Karpas-422 (cell line): ENCODE measurements around the gene SLC25A51. TPM values are rescaled to one million over a fixed set of nuclear protein-coding genes. Genes with fewer than 3 reads are reported as not detected.

Source experiments
- DNase-seq: peaks from one replicate; pipeline ENCODE4 v3.0.0-alpha.2; 2015
- H2AFZ ChIP-seq: fragments of 200-600 bp; sonication (generic); 2 replicates; pipeline ENCODE4 v1.6.1; 2014; ENCODE audit warnings: antibody characterized with exemption, low read length, mixed read lengths
- H3K27ac ChIP-seq: fragments of 200-600 bp; sonication (generic); 2 replicates; pipeline ENCODE4 v1.5.1; 2014; ENCODE audit warnings: mild to moderate bottlenecking, low read length, moderate library complexity
- H3K27me3 ChIP-seq: fragments of 200-600 bp; sonication (generic); 2 replicates; pipeline ENCODE4 v1.6.1; 2014; ENCODE audit warnings: low read length, mixed read lengths
- H3K36me3 ChIP-seq: fragments of 200-600 bp; sonication (generic); 2 replicates; pipeline ENCODE4 v1.6.1; 2014; ENCODE audit warnings: low read length, mixed read lengths; ENCODE audit not compliant: insufficient read depth
- H3K4me1 ChIP-seq: fragments of 200-600 bp; sonication (generic); 2 replicates; pipeline ENCODE4 v1.6.1; 2014; ENCODE audit warnings: mild to moderate bottlenecking, low read length, mixed read lengths
- H3K4me2 ChIP-seq: fragments of 200-600 bp; sonication (generic); 2 replicates; pipeline ENCODE4 v1.6.1; 2014; ENCODE audit warnings: low read length, low read depth, mild to moderate bottlenecking; ENCODE audit not compliant: poor library complexity, severe bottlenecking
- H3K4me3 ChIP-seq: fragments of 200-600 bp; sonication (generic); 2 replicates; pipeline ENCODE4 v1.5.1; 2014; ENCODE audit warnings: mild to moderate bottlenecking, antibody characterized with exemption, low read length, mixed read lengths
- H3K79me2 ChIP-seq: fragments of 200-600 bp; sonication (generic); 2 replicates; pipeline ENCODE4 v1.6.1; 2014; ENCODE audit warnings: mild to moderate bottlenecking, low read length, mixed read lengths
- H3K9ac ChIP-seq: fragments of 200-600 bp; sonication (generic); 2 replicates; pipeline ENCODE4 v1.6.0; 2014; ENCODE audit warnings: low read length
- H3K9me2 ChIP-seq: fragments of 200-600 bp; sonication (generic), shearing (Covaris generic); replicated peaks from 2 replicates; pipeline ENCODE4 v1.6.0; 2014; ENCODE audit warnings: mild to moderate bottlenecking, low read length, moderate library complexity; ENCODE audit not compliant: insufficient read depth
- H3K9me3 ChIP-seq: fragments of 300-700, 200-600 bp; sonication (generic); 2 replicates; pipeline ENCODE4 v1.6.1; 2014; ENCODE audit warnings: low read length, mixed read lengths
- H4K20me1 ChIP-seq: fragments of 200-600 bp; sonication (generic); 2 replicates; pipeline ENCODE4 v1.6.1; 2014; ENCODE audit warnings: mild to moderate bottlenecking, antibody characterized with exemption, low read length, low read depth; ENCODE audit not compliant: insufficient read depth
- total RNA-seq: library from RNA; depleted of rRNA; stranded (reverse); fragments of >200 nt; shearing (Covaris generic); gene quantifications from 2 replicates; pipeline ENCODE4 v1.2.3, GENCODE V29; 2014; ENCODE audit warnings: low replicate concordance

SLC25A51 gene
- total RNA-seq, 1 experiment from 2014 or later = 44.2 TPM

DNA sequence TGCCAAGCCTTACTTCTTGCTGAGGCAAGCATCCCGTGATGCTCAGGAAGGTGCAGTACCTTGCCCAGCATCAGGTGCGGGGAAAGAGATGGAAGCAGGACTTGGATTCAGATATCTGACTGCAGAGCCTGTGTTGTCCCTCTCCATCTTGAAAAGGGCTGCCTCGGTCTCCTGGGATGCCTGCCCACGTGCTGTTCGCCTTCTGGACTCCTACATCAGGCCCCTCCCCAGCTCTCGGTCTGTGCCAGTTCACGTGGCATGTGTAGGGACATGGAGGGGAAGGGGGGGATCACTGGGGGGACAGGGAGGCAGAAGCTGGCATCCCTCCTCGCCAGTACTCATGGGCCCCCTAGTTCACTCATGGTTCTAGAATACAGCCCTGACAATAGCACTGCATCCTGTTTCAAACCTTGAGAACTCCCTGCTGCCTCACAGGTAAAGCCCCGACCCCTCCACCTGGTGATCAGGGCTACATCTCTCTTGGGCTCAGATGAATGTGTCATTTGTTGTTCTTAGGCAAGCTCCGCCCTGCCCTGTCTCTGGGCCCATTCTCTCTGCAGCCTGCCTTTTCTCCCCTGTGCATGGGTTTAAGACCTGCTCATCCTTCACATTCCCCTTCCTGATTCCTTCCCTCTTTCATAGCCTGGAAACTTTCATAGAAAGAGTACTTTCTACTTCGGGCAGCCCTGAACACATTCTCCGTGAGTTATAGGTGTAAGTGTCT, 38.9 kb upstream of the SLC25A51 start:
- Histone ChIP-seq H3K9me2 (no peaks in the 10 kb centered on the region), H3K79me2 (no peaks in the 10 kb centered on the region), H2AFZ (no peak overlapping the region), H3K36me3 (peaks cover 2% of the 10 kb centered on the region; the same call in 1 of the 2 replicates), H3K9me3 (no peaks in the 10 kb centered on the region), H3K27ac (peak overlapping the region; percentile 22), H4K20me1 (peaks cover 11% of the 10 kb centered on the region; the same call in 1 of the 2 replicates), H3K27me3 (no peaks in the 10 kb centered on the region), H3K4me2 (no peak overlapping the region), H3K4me1 (peaks cover 61% of the 10 kb centered on the region), H3K4me3 (no peak overlapping the region), H3K9ac (no peak overlapping the region)
- DNase-seq = no peak

DNA sequence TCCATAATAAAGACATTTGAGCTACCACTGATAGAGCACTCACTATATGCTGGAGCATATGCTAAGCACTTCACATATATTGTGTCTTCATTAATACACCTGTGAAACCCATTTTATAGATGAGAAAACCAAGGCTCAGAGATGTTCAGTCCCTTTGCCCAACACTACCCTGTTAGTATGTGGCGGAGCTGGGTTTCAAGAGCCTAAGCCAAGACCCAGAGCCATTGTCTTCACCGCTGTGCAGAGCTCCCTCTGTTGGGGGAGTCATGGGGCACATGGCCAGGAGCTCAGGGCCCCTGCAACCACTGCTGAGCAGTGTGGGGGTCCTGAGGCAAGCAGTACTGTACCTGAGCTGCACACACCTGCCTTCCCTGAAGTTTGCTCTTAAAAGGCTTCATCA, 37.3 kb upstream of the SLC25A51 start:
- H3K79me2 ChIP-seq = no peaks in the 10 kb centered on the region
- H3K36me3 ChIP-seq = no peaks in the 10 kb centered on the region
- H3K4me1 ChIP-seq = peaks cover 45% of the 10 kb centered on the region
- H3K9ac ChIP-seq = no peak overlapping the region
- no peak overlapping the region for H3K4me2 ChIP-seq
- no peaks in the 10 kb centered on the region for H3K9me2 ChIP-seq
- H4K20me1 ChIP-seq = 0 out of 2 replicates have a peak, but pooled peaks cover 3% of the 10 kb centered on the region
- H3K9me3 ChIP-seq = no peaks in the 10 kb centered on the region
- H3K4me3 ChIP-seq = no peak overlapping the region
- no peak overlapping the region for H3K27ac ChIP-seq
- peak; percentile 53 for DNase-seq
- H3K27me3 ChIP-seq = no peaks in the 10 kb centered on the region
- no peak overlapping the region for H2AFZ ChIP-seq

DNA sequence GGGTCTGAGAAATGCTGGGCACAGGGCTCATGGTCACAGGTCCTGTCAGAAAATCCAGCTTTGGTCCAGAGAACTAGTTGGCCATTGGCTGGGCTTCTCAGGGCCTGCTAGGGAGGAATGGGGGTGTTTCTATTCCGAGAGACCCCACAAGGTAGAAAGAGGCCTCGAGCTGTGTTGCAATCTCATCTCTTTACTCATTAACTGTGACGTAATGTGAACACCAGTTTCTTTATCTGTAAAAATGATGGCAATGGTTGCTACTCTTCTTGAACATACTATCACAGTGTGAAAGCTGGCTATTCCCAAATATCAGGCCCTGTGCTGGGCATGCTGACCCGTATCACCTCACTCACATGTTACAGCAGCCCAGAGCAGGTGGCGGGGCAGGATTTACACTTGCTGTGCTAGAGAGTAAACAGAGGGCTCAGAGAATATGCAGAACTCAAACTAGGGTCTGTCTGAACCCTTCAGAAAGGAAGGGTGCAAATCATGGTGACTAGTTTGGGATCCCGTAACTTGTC, 35.7 kb upstream of the SLC25A51 start:
- H3K9me2 ChIP-seq = no peaks in the 10 kb centered on the region
- H3K4me1 ChIP-seq = peaks cover 29% of the 10 kb centered on the region
- no peak overlapping the region for H3K4me2 ChIP-seq
- H3K9ac ChIP-seq = no peak overlapping the region
- no peak for DNase-seq
- no peaks in the 10 kb centered on the region for H3K27me3 ChIP-seq
- no peaks in the 10 kb centered on the region for H3K79me2 ChIP-seq
- H3K9me3 ChIP-seq = no peaks in the 10 kb centered on the region
- H3K27ac ChIP-seq = no peak overlapping the region
- no peak overlapping the region for H2AFZ ChIP-seq
- no peak overlapping the region for H3K4me3 ChIP-seq
- H4K20me1 ChIP-seq = 0 out of 2 replicates have a peak, but pooled peaks cover under 1% of the 10 kb centered on the region
- no peaks in the 10 kb centered on the region for H3K36me3 ChIP-seq

DNA sequence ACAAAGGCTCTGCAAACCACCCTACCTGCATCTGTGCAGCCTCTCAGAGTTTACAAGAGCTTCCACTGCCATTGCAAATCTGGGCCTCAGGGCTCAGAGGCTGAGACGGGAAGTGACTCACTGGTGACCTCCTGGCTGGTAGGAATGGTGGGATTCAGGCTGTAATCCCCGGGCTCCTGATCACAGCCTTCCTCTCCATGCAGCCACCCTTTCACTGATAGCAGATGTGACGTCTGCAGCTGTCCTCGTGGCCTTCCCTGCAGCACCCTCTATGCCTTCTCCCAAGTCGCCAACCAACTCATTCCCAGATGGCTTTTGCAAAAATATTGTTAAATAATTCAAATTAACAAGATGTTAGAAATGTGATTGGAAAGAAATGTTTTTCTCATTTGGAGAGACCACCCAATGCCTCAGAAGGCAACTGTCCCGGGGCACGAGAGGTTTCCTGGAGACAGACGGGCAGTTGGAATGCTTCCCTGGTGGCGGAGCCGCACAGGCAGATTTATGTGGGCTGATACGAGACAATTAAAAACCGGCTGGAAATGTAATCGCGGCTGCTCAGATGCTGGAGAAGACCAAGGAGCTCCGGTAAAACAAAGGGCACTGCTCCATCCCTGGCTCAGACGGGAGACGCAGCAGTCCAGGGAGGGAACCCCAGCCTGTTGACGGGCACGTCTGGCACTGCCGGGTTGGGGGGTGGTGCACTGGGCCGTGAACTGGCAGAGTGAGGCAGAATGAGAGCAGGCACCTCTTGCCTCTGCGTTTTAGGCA, 34.4 kb upstream of the SLC25A51 start:
- Histone ChIP-seq H3K36me3 (no peaks in the 10 kb centered on the region), H3K9ac (no peak overlapping the region), H3K4me1 (peaks cover 16% of the 10 kb centered on the region), H3K9me2 (no peaks in the 10 kb centered on the region), H4K20me1 (no peaks in the 10 kb centered on the region), H3K27me3 (no peaks in the 10 kb centered on the region), H3K9me3 (no peaks in the 10 kb centered on the region), H3K79me2 (0 out of 2 replicates have a peak, but pooled peaks cover 3% of the 10 kb centered on the region), H3K27ac (no peak overlapping the region), H2AFZ (no peak overlapping the region), H3K4me2 (no peak overlapping the region), H3K4me3 (no peak overlapping the region)
- DNase-seq = no peak

DNA sequence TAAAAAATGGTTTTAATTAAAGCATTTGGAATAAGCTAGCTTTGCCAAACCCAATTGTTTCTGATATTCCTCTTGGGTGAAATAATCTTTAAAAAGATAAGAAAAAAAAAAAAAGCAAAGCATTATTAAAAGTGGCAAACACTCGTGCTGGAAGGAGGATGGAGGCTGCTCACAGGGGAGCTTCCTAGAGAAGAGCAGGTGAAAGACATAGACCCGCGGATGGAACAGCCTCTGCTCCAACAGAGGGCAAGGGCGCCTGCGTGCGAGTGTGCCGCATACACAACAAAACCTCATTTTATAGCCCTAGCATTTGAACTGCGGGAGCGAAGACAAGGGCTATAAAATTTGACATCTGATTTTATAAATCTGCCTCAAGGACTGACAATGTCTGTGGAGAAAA, 33.4 kb upstream of the SLC25A51 start:
- H3K4me2 ChIP-seq = no peak overlapping the region
- no peak overlapping the region for H3K9ac ChIP-seq
- no peak overlapping the region for H3K4me3 ChIP-seq
- no peak overlapping the region for H3K27ac ChIP-seq
- H3K27me3 ChIP-seq = no peaks in the 10 kb centered on the region
- peaks cover 11% of the 10 kb centered on the region for H3K4me1 ChIP-seq
- no peaks in the 10 kb centered on the region for H4K20me1 ChIP-seq
- H3K36me3 ChIP-seq = no peaks in the 10 kb centered on the region
- H3K79me2 ChIP-seq = 0 out of 2 replicates have a peak, but pooled peaks cover 3% of the 10 kb centered on the region
- no peaks in the 10 kb centered on the region for H3K9me3 ChIP-seq
- no peak for DNase-seq
- H3K9me2 ChIP-seq = no peaks in the 10 kb centered on the region
- no peak overlapping the region for H2AFZ ChIP-seq

DNA sequence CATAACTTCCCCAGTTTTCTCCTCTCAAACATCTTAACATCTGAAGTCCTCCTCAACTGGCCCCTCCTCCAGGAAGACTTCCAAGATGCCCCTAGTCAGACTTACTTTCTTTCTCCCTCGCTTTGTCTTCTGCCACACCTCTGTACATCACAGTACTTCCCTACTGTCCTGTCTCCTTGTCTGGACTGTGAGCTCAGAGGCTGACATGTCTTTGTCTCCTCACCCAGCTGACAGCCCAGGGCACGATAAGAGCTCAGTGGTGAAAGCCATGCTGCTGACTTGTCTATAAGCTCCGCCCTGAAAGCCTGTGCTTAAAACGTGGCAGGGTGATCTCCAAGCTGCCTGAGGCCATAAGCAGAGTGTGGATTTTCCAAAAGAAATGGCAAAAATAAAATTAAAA, 33.0 kb upstream of the SLC25A51 start:
- no peak overlapping the region for H2AFZ ChIP-seq
- H3K27ac ChIP-seq = no peak overlapping the region
- DNase-seq = no peak
- H3K79me2 ChIP-seq = 0 out of 2 replicates have a peak, but pooled peaks cover 3% of the 10 kb centered on the region
- no peak overlapping the region for H3K4me2 ChIP-seq
- H4K20me1 ChIP-seq = no peaks in the 10 kb centered on the region
- peaks cover 11% of the 10 kb centered on the region for H3K4me1 ChIP-seq
- no peak overlapping the region for H3K9ac ChIP-seq
- no peak overlapping the region for H3K4me3 ChIP-seq
- no peaks in the 10 kb centered on the region for H3K9me3 ChIP-seq
- no peaks in the 10 kb centered on the region for H3K36me3 ChIP-seq
- H3K27me3 ChIP-seq = no peaks in the 10 kb centered on the region
- no peaks in the 10 kb centered on the region for H3K9me2 ChIP-seq

DNA sequence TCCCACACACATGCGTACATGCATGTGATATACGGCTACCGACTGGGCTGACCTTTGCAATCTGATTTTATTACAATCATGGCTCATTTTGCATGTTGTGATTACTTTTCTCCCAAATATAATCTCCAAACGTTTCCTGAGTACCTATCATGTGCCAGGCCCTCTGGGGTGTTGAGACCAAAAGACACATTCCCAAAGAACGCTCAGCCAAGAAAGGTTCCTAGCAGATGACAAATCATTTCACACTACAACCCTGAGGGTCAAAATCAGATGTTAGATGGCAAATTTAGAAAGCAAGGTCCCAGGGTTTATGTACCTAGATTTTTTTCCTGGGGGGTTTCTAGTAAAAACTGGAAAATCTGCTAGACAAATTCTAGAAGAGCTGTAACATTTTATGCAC, 32.4 kb upstream of the SLC25A51 start:
- no peak overlapping the region for H3K4me3 ChIP-seq
- DNase-seq = no peak
- H3K9ac ChIP-seq = no peak overlapping the region
- H3K9me2 ChIP-seq = no peaks in the 10 kb centered on the region
- no peaks in the 10 kb centered on the region for H3K36me3 ChIP-seq
- H3K27me3 ChIP-seq = no peaks in the 10 kb centered on the region
- no peak overlapping the region for H3K4me2 ChIP-seq
- H3K79me2 ChIP-seq = peaks cover 3% of the 10 kb centered on the region; the same call in 1 of the 2 replicates
- H3K9me3 ChIP-seq = no peaks in the 10 kb centered on the region
- H2AFZ ChIP-seq = no peak overlapping the region
- no peaks in the 10 kb centered on the region for H4K20me1 ChIP-seq
- peaks cover 11% of the 10 kb centered on the region for H3K4me1 ChIP-seq
- H3K27ac ChIP-seq = no peak overlapping the region

DNA sequence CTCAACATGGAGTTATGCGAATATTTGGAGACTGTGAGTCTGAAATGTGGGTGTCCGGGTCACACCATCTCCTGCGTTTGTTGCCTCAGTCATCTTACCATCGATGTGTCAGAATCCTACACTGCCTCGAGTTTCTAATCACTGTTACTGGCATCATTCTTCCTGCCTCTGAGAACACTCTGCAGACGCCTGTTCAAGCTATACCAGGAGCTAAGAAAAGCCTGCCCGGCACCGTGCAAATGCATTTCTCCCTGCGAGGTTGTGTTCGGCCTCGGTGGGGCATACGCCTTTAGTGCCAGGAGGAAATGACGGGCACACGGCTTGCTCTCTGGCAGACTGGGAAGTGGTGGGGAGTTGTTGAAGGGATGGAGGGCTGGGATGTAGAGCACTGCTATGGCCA, 31.2 kb upstream of the SLC25A51 start:
- no peak overlapping the region for H3K27ac ChIP-seq
- H4K20me1 ChIP-seq = no peaks in the 10 kb centered on the region
- H3K4me1 ChIP-seq = peaks cover 5% of the 10 kb centered on the region; the same call in 1 of the 2 replicates
- H3K36me3 ChIP-seq = no peaks in the 10 kb centered on the region
- no peak overlapping the region for H3K4me3 ChIP-seq
- no peak overlapping the region for H3K4me2 ChIP-seq
- no peak for DNase-seq
- no peaks in the 10 kb centered on the region for H3K9me3 ChIP-seq
- peaks cover 3% of the 10 kb centered on the region; the same call in 1 of the 2 replicates for H3K79me2 ChIP-seq
- no peaks in the 10 kb centered on the region for H3K27me3 ChIP-seq
- no peaks in the 10 kb centered on the region for H3K9me2 ChIP-seq
- no peak overlapping the region for H2AFZ ChIP-seq
- H3K9ac ChIP-seq = no peak overlapping the region
